ENCODE data around the gene LIN28A.

DNA sequence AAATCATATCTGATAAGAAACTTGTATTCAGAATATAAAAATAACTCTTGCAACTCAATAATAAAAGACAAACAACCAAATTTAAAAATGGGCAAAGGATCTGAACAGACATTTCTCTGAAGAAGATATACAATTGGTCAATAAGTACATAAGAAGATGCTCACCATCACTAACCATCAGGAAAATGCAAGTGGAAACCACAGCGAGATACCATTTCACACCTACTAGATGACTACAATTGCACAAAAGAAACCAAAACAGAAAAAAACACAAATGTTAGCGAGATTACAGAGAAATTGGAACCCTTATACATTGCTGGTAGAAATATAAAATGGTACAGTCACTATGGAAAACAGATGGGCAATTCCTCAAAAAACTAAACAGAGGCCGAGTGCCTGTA, 26.5 kb upstream of the LIN28A start:
- TF ChIP-seq CTCF (IDR thresholded peaks at IDR 0.05) (no peak), POLR2A (IDR thresholded peaks at IDR 0.05) (no peak)
